ENCODE data around the gene CD9.

DNA sequence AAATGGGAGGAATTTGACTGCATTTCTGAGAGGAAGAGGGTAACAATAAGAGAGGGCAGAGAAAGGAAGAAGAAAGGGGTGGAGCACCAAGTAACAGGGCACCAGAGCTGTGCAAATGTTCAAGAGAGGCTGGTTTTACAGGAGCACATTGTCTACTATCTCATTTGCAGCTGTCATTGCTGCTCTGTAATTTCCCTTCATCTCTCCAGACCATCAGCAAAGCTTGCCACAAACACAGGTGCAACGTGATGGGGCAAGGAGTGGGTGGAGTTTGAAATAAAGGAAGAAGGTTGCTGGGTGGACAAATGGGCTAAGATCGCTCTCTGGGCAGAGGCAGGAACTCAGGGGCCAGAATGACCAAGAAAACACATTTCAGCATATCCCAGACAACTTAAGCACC, 62.4 kb downstream of the CD9 start:
- no peak for TF ChIP-seq HDAC6 (IDR thresholded peaks at IDR 0.05; ENCODE audit: low read depth, low read length)
- TF ChIP-seq SIN3A (conservative IDR thresholded peaks at IDR 0.05 in 1 of 2, IDR thresholded peaks at IDR 0.05 in 1 of 2; ENCODE audit: low read depth in 1 of 2, low read length in 2 of 2): no peak

Measured in H1 (cell line).